T-cell (primary cell): ENCODE data around the gene TGFB1. TPM values are rescaled to one million over a fixed set of nuclear protein-coding genes. Genes with fewer than 3 reads are reported as not detected.
"Not testable (repeated sequence)": the region's sequence is repeated elsewhere in the genome, so short reads cannot be mapped to it uniquely, and the experiment has no call there.

Experiments
- ATAC-seq, 4 experiments: fragments of 200-7000 bp in 3 of 4; fragments of 150-1000 bp in 1 of 4; cut with Tn5 transposase; replicated peaks in 1 of 4; 1 replicate in 3 of 4; 2 replicates in 1 of 4; pipeline ENCODE4 v1.10.0; 2021; ENCODE audit warnings: moderate library complexity in 3 of 4, mild to moderate bottlenecking in 2 of 4, moderate number of reproducible peaks in 1 of 4
- CTCF ChIA-PET, 2 donors: fragments of 300-600 bp; sonication (Branson Sonifier 250); formaldehyde crosslinking; loops; one replicate each; lab custom pipeline; 2022; ENCODE audit warnings: antibody characterized with exemption in 2 of 2; lab: Charles Lee
- POLR2A ChIA-PET, 2 donors: fragments of 300-600 bp; sonication (Branson Sonifier 250); formaldehyde crosslinking; loops; one replicate each; lab custom pipeline; 2022; ENCODE audit warnings: antibody characterized with exemption in 2 of 2; lab: Charles Lee
- DNase-seq, 35 experiments: peaks; one replicate each; pipeline versions ENCODE4 v3.0.0 to v3.0.0-alpha.2; 2013 to 2023
- H3K27ac ChIP-seq: one replicate; pipeline ENCODE4 v1.5.1; 2013; ENCODE audit warnings: low read length
- H3K27me3 ChIP-seq, 2 experiments: replicated peaks in 1 of 2; 1 replicate in 1 of 2; 2 replicates in 1 of 2; pipeline versions ENCODE4 v1.6.1 to v1.7.0; 2013; ENCODE audit warnings: low read length in 1 of 2, mixed read lengths in 1 of 2; ENCODE audit not compliant: control insufficient read depth in 2 of 2, insufficient read depth in 2 of 2; ENCODE audit errors: extremely low read depth in 1 of 2
- H3K36me3 ChIP-seq, 2 donors: 1 replicate in 1 of 2; 2 replicates in 1 of 2; pipeline versions ENCODE4 v1.6.1 to v1.7.0; 2013; ENCODE audit warnings: low read length in 1 of 2; ENCODE audit not compliant: control insufficient read depth in 2 of 2, insufficient read depth in 1 of 2; ENCODE audit errors: extremely low read depth in 1 of 2
- H3K4me1 ChIP-seq, 2 experiments: 1 replicate in 1 of 2; 2 replicates in 1 of 2; pipeline versions ENCODE4 v1.6.1 to v1.7.0; 2013; ENCODE audit warnings: low read length in 2 of 2, mixed read lengths in 1 of 2; ENCODE audit not compliant: insufficient read depth in 2 of 2, control insufficient read depth in 1 of 2; ENCODE audit errors: extremely low read depth in 1 of 2
- H3K4me3 ChIP-seq, 2 donors: 1 replicate in 1 of 2; 2 replicates in 1 of 2; pipeline versions ENCODE4 v1.5.1 to v1.7.0; 2013; ENCODE audit warnings: mild to moderate bottlenecking in 2 of 2, low read length in 1 of 2, moderate library complexity in 1 of 2; ENCODE audit not compliant: control insufficient read depth in 1 of 2; ENCODE audit errors: extremely low read depth in 1 of 2
- H3K9me3 ChIP-seq: 2 replicates; pipeline ENCODE4 v1.7.0; 2013
- H3K27ac Mint-ChIP-seq, 2 donors: one replicate each; pipeline ENCODE4 v1.8.0; 2020 to 2021; ENCODE audit warnings: mild to moderate bottlenecking in 2 of 2, mixed read lengths in 2 of 2
- H3K27me3 Mint-ChIP-seq, 2 donors: one replicate each; pipeline ENCODE4 v1.8.0; 2021 to 2022; ENCODE audit warnings: mixed read lengths in 2 of 2
- H3K36me3 Mint-ChIP-seq: one replicate; pipeline ENCODE4 v1.8.0; 2021; ENCODE audit warnings: mixed read lengths
- H3K4me1 Mint-ChIP-seq, 3 donors: one replicate each; pipeline ENCODE4 v1.8.0; 2020 to 2022; ENCODE audit warnings: mixed read lengths in 3 of 3, mild to moderate bottlenecking in 1 of 3
- H3K4me3 Mint-ChIP-seq, 3 donors: one replicate each; pipeline ENCODE4 v1.8.0; 2020 to 2022; ENCODE audit warnings: mild to moderate bottlenecking in 3 of 3, mixed read lengths in 3 of 3, moderate library complexity in 3 of 3
- H3K9me3 Mint-ChIP-seq, 3 donors: one replicate each; pipeline ENCODE4 v1.8.0; 2020 to 2022; ENCODE audit warnings: mixed read lengths in 3 of 3
- WGBS: methylation state at CpG from one replicate; pipeline ENCODE4 v1.1.5; 2013; ENCODE audit warnings: missing lambda C conversion rate; ENCODE audit not compliant: insufficient coverage; 5-methylcytosine and 5-hydroxymethylcytosine counted together
- total RNA-seq, 35 experiments: library from RNA in 6 of 35; stranded (reverse) in 6 of 35; fragments of 120-200 nt in 1 of 35; gene quantifications; one replicate each; pipeline versions ENCODE4 v1.2.1 to v1.2.4 and lab custom pipeline; 2013 to 2026

Gene TGFB1
- total RNA-seq, 5 donors from 2014 or later (not counting 1 experiment from before 2014, with no cell fraction given) = 170 to 412 (median 206) TPM

DNA sequence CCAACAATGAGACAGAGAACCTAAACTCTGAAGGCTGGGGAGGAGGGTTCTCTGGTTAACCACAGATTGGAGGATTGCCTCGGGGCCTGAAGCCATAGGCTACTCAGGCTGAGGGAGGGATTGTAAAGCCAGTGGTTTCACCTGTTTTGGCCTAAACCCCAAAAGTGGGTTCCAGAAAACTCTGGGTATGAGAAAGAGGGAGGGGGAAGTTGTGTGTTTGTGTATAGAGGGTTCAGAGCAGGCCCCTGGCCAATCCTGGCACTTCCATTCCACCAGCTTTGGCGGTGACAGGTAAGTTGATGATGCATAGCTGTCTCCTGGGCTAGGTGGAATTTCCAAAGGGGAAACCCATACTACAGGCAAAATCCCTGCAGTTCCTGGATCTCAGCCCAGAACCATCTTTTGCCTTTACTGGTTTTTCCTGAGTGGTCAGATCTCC lies 57.3 kb downstream of the TGFB1 start:
- ATAC-seq (no peak), DNase-seq (peak in 1 of 35 experiments; percentile 43)
- H3K36me3 Mint-ChIP-seq = peaks cover 76% of the 10 kb centered on the region
- Histone ChIP-seq H3K36me3 (peaks cover 18 to 96% of the 10 kb centered on the region in 2 donors), H3K27ac (peak overlapping the region; percentile 97), H3K9me3 (no peaks in the 10 kb centered on the region), H3K4me3 (no peak overlapping the region), H3K27me3 (no peaks in the 10 kb centered on the region), H3K4me1 (peaks cover 27 to 52% of the 10 kb centered on the region in 2 experiments)
- H3K4me3 Mint-ChIP-seq = no peak overlapping the region
- WGBS = no CpG with 5 or more reads among the region's 2 CpGs
- CTCF ChIA-PET = interaction anchor here in 1 of 2 donors (0.5 kb wide), 1 partner anchor 85 kb away, joined by 3 read pairs; no protein-coding TSS in a partner anchor
- no peaks in the 10 kb centered on the region for H3K9me3 Mint-ChIP-seq
- H3K27ac Mint-ChIP-seq = peak overlapping the region; percentile 96 to 99
- POLR2A ChIA-PET = interaction anchor here (1.2 to 2.8 kb wide), 3 partner anchors 10 to 33 kb away, joined by 3 to 17 read pairs (median 14); partner anchors contain the start of gene HNRNPUL1 (in 1 of the 2)
- H3K4me1 Mint-ChIP-seq = peaks cover 70 to 74% (median 72%) of the 10 kb centered on the region in 3 donors
- no peaks in the 10 kb centered on the region for H3K27me3 Mint-ChIP-seq

- Mint-ChIP-seq H3K36me3 (peaks cover 78% of the 10 kb centered on the region), H3K27me3 (no peaks in the 10 kb centered on the region), H3K9me3 (no peaks in the 10 kb centered on the region), H3K27ac (peak overlapping the region; percentile 96 to 99), H3K4me1 (peaks cover 62 to 66% (median 65%) of the 10 kb centered on the region in 3 donors), H3K4me3 (no peak overlapping the region)
- 93% methylated on average over 4 of the region's 6 CpGs for WGBS
- ChIA-PET POLR2A (no interaction called here), CTCF (no interaction called here)
- Histone ChIP-seq H3K9me3 (no peaks in the 10 kb centered on the region), H3K36me3 (peaks cover 18 to 94% of the 10 kb centered on the region in 2 donors), H3K4me3 (no peak overlapping the region), H3K4me1 (peaks cover 19 to 46% of the 10 kb centered on the region in 2 experiments), H3K27ac (no peak overlapping the region), H3K27me3 (no peaks in the 10 kb centered on the region)
- no peak for ATAC-seq
- no peak for DNase-seq
Measured at GRCh38 chr19:41295499-41295898, 58.2 kb downstream of the TGFB1 start.

- WGBS = 99% methylated on average over 9 of the region's 10 CpGs
- POLR2A ChIA-PET = interaction anchor here (0.5 to 1.2 kb wide), 2 partner anchors 8 to 40 kb away, joined by 4 read pairs; no protein-coding TSS in a partner anchor
- H3K4me3 Mint-ChIP-seq = no peak overlapping the region
Measured at GRCh38 chr19:41294393-41294792, 59.3 kb downstream of the TGFB1 start.

GRCh38 chr19:41289814-41290213 lies 63.9 kb downstream of the TGFB1 start:
- H3K9me3 ChIP-seq, DNase-seq, H3K27ac Mint-ChIP-seq, H3K4me3 ChIP-seq, POLR2A ChIA-PET, ATAC-seq, H3K4me1 ChIP-seq, H3K4me3 Mint-ChIP-seq, H3K27me3 ChIP-seq, H3K27me3 Mint-ChIP-seq, H3K9me3 Mint-ChIP-seq, H3K27ac ChIP-seq: not testable (repeated sequence)
- Mint-ChIP-seq H3K36me3 (peaks cover 47% of the 10 kb centered on the region), H3K4me1 (peaks cover 16 to 19% (median 17%) of the 10 kb centered on the region in 3 donors)
- H3K36me3 ChIP-seq = peaks cover 13 to 75% of the 10 kb centered on the region in 2 donors
- CTCF ChIA-PET = interaction anchor here in 1 of 2 donors (1.0 kb wide), 1 partner anchor 24 kb away, joined by 3 read pairs; no protein-coding TSS in a partner anchor
- WGBS = 96% methylated on average over 4 of the region's 8 CpGs

More at GRCh38 chr19:41294393-41294792, 59.3 kb downstream of the TGFB1 start:
- Mint-ChIP-seq H3K27ac (peak overlapping the region; percentile 55 to 69), H3K27me3 (no peaks in the 10 kb centered on the region), H3K9me3 (no peaks in the 10 kb centered on the region), H3K36me3 (peaks cover 73% of the 10 kb centered on the region), H3K4me1 (peaks cover 53 to 55% (median 53%) of the 10 kb centered on the region in 3 donors)
- peaks cover 18 to 89% of the 10 kb centered on the region in 2 donors for H3K36me3 ChIP-seq
- DNase-seq (no peak), ATAC-seq (no peak)
- H3K4me3 ChIP-seq = no peak overlapping the region
- H3K27me3 ChIP-seq = no peaks in the 10 kb centered on the region
- no peak overlapping the region for H3K27ac ChIP-seq
- peaks cover 8 to 35% of the 10 kb centered on the region in 2 experiments for H3K4me1 ChIP-seq
- H3K9me3 ChIP-seq = no peaks in the 10 kb centered on the region
- CTCF ChIA-PET = no interaction called here

GRCh38 chr19:41288673-41289530 lies 64.8 kb downstream of the TGFB1 start:
- no peak overlapping the region for H3K4me3 Mint-ChIP-seq
- H3K27ac ChIP-seq = no peak overlapping the region
- H3K36me3 Mint-ChIP-seq = peaks cover 43% of the 10 kb centered on the region
- H3K9me3 ChIP-seq = no peaks in the 10 kb centered on the region
- peak in 3 of 4 experiments; percentile 41 to 53 (median 48) for ATAC-seq
- no peaks in the 10 kb centered on the region for H3K27me3 Mint-ChIP-seq
- WGBS = no CpG with 5 or more reads among the region's 3 CpGs
- peak in 1 of 35 experiments; percentile 32 for DNase-seq
- peaks cover 11 to 73% of the 10 kb centered on the region in 2 donors for H3K36me3 ChIP-seq
- ChIA-PET CTCF (interaction anchor here (0.6 to 1.6 kb wide), 2 partner anchors 20 to 147 kb away, joined by 4 to 6 read pairs; no protein-coding TSS in a partner anchor), POLR2A (interaction anchor here in 1 of 2 donors (0.9 kb wide), 1 partner anchor 14 kb away, joined by 11 read pairs; no protein-coding TSS in a partner anchor)
- H3K9me3 Mint-ChIP-seq = no peaks in the 10 kb centered on the region
- peak overlapping the region; percentile 57 to 61 for H3K27ac Mint-ChIP-seq
- H3K4me1 ChIP-seq = no peaks in the 10 kb centered on the region
- H3K4me3 ChIP-seq = no peak overlapping the region
- no peaks in the 10 kb centered on the region for H3K27me3 ChIP-seq
- peaks cover 9 to 14% (median 12%) of the 10 kb centered on the region in 3 donors for H3K4me1 Mint-ChIP-seq
